ENCODE results near the gene LRCOL1.

LRCOL1 gene

GRCh38 chr12:132588821-132589669, 21.3 kb downstream of the LRCOL1 start:
- no peaks in the 10 kb centered on the region for H3K79me2 ChIP-seq (ENCODE audit: insufficient read depth, low read length)
- no peaks in the 10 kb centered on the region for H3K4me1 ChIP-seq (ENCODE audit: insufficient read depth, low read length)
- TF ChIP-seq CTCF (IDR thresholded peaks at IDR 0.05; ENCODE audit: borderline replicate concordance, extremely low read depth, low read length, poor library complexity, severe bottlenecking): no peak
- no peak for TF ChIP-seq EZH2 (IDR thresholded peaks at IDR 0.05; ENCODE audit: borderline replicate concordance, low read depth, low read length, severe bottlenecking)
- peaks cover 3% of the 10 kb centered on the region; the same call in 1 of the 2 replicates for H3K36me3 ChIP-seq (ENCODE audit: insufficient read depth, low read length)
- no peaks in the 10 kb centered on the region for H3K27me3 ChIP-seq (ENCODE audit: insufficient read depth, low read length, poor library complexity)
- no peak overlapping the region for H3K27ac ChIP-seq (ENCODE audit: low read length)
- DNase-seq (no peak), ATAC-seq (ENCODE audit: insufficient read depth, low read depth) (no peak)
- H3K9me3 ChIP-seq (ENCODE audit: insufficient read depth, low read length, severe bottlenecking): no peaks in the 10 kb centered on the region
- no peak overlapping the region for H3K4me3 ChIP-seq (ENCODE audit: low read depth in 1 of 2, low read length in 2 of 2)
- H2AFZ ChIP-seq (ENCODE audit: low read depth, low read length): no peak overlapping the region
- H3K4me2 ChIP-seq (ENCODE audit: insufficient read depth, low read length): no peak overlapping the region
- peaks cover 10% of the 10 kb centered on the region; the same call in 1 of the 2 replicates for H4K20me1 ChIP-seq (ENCODE audit: insufficient read depth, low read length)
- H3K9ac ChIP-seq (ENCODE audit: low read depth, low read length): no peak overlapping the region

- Histone ChIP-seq H3K79me2 (ENCODE audit: insufficient read depth, low read length) (no peaks in the 10 kb centered on the region), H3K36me3 (ENCODE audit: insufficient read depth, low read length) (peaks cover 3% of the 10 kb centered on the region; the same call in 1 of the 2 replicates), H3K27me3 (ENCODE audit: insufficient read depth, low read length, poor library complexity) (no peaks in the 10 kb centered on the region), H2AFZ (ENCODE audit: low read depth, low read length) (no peak overlapping the region), H3K4me1 (ENCODE audit: insufficient read depth, low read length) (no peaks in the 10 kb centered on the region), H3K4me2 (ENCODE audit: insufficient read depth, low read length) (no peak overlapping the region), H3K4me3 (ENCODE audit: low read depth in 1 of 2, low read length in 2 of 2) (no peak overlapping the region), H4K20me1 (ENCODE audit: insufficient read depth, low read length) (peaks cover 10% of the 10 kb centered on the region; the same call in 1 of the 2 replicates), H3K9me3 (ENCODE audit: insufficient read depth, low read length, severe bottlenecking) (no peaks in the 10 kb centered on the region), H3K9ac (ENCODE audit: low read depth, low read length) (no peak overlapping the region), H3K27ac (ENCODE audit: low read length) (no peak overlapping the region)
- no peak for DNase-seq
- no peak for TF ChIP-seq EZH2 (IDR thresholded peaks at IDR 0.05; ENCODE audit: borderline replicate concordance, low read depth, low read length, severe bottlenecking)
- no peak for TF ChIP-seq CTCF (IDR thresholded peaks at IDR 0.05; ENCODE audit: borderline replicate concordance, extremely low read depth, low read length, poor library complexity, severe bottlenecking)
- no peak for ATAC-seq (ENCODE audit: insufficient read depth, low read depth)
These were observed 22.1 kb downstream of the LRCOL1 start for GRCh38 chr12:132588319-132588718.

- H3K4me2 ChIP-seq (ENCODE audit: insufficient read depth, low read length): no peak overlapping the region
- no peaks in the 10 kb centered on the region for H3K4me1 ChIP-seq (ENCODE audit: insufficient read depth, low read length)
- TF ChIP-seq CTCF (IDR thresholded peaks at IDR 0.05; ENCODE audit: borderline replicate concordance, extremely low read depth, low read length, poor library complexity, severe bottlenecking) (no peak), EZH2 (IDR thresholded peaks at IDR 0.05; ENCODE audit: borderline replicate concordance, low read depth, low read length, severe bottlenecking) (no peak)
- no peaks in the 10 kb centered on the region for H3K79me2 ChIP-seq (ENCODE audit: insufficient read depth, low read length)
- H3K27ac ChIP-seq (ENCODE audit: low read length): no peak overlapping the region
- H3K27me3 ChIP-seq (ENCODE audit: insufficient read depth, low read length, poor library complexity): no peaks in the 10 kb centered on the region
- no peak for ATAC-seq (ENCODE audit: insufficient read depth, low read depth)
- H3K9me3 ChIP-seq (ENCODE audit: insufficient read depth, low read length, severe bottlenecking): no peaks in the 10 kb centered on the region
- H2AFZ ChIP-seq (ENCODE audit: low read depth, low read length): no peak overlapping the region
- H3K36me3 ChIP-seq (ENCODE audit: insufficient read depth, low read length): peaks cover 3% of the 10 kb centered on the region; the same call in 1 of the 2 replicates
- H3K4me3 ChIP-seq (ENCODE audit: low read depth in 1 of 2, low read length in 2 of 2): no peak overlapping the region
- H3K9ac ChIP-seq (ENCODE audit: low read depth, low read length): no peak overlapping the region
- no peak for DNase-seq
- peaks cover 10% of the 10 kb centered on the region; the same call in 1 of the 2 replicates for H4K20me1 ChIP-seq (ENCODE audit: insufficient read depth, low read length)
These were observed 22.6 kb downstream of the LRCOL1 start for GRCh38 chr12:132587781-132588180.

All from DND-41 (cell line).